NCI-H226 (cell line): ENCODE results near the gene COL15A1.

Experiments used
- DNase-seq: peaks from one replicate; pipeline ENCODE4 v3.0.0-alpha.2; 2015

The COL15A1 gene

GRCh38 chr9:99019510-99020331, 76.0 kb downstream of the COL15A1 start:
- peak; percentile 84 for DNase-seq

GRCh38 chr9:99020786-99021436, 77.2 kb downstream of the COL15A1 start:
- no peak for DNase-seq

GRCh38 chr9:99021512-99021911, 77.8 kb downstream of the COL15A1 start:
- no peak for DNase-seq

- no peak for DNase-seq
These were observed 79.5 kb downstream of the COL15A1 start for GRCh38 chr9:99023231-99023630.

GRCh38 chr9:99023831-99024230, 80.1 kb downstream of the COL15A1 start:
- DNase-seq, result no peak

- DNase-seq, result no peak
These were observed 81.3 kb downstream of the COL15A1 start for GRCh38 chr9:99024959-99025358.

GRCh38 chr9:99025616-99026270, 82.0 kb downstream of the COL15A1 start:
- DNase-seq, result no peak

- no peak for DNase-seq
These were observed 82.7 kb downstream of the COL15A1 start for GRCh38 chr9:99026271-99026955.

GRCh38 chr9:99026956-99027298, 83.2 kb downstream of the COL15A1 start:
- no peak for DNase-seq

GRCh38 chr9:99027443-99027842, 83.7 kb downstream of the COL15A1 start:
- no peak for DNase-seq

GRCh38 chr9:99029083-99029645, 85.5 kb downstream of the COL15A1 start:
- DNase-seq, result no peak

- peak; percentile 85 for DNase-seq
These were observed 86.4 kb downstream of the COL15A1 start for GRCh38 chr9:99030092-99030511.

GRCh38 chr9:99030610-99031109, 87.0 kb downstream of the COL15A1 start:
- DNase-seq, result no peak

GRCh38 chr9:99031319-99031718, 87.6 kb downstream of the COL15A1 start:
- no peak for DNase-seq

GRCh38 chr9:99031994-99032393, 88.3 kb downstream of the COL15A1 start:
- no peak for DNase-seq

- DNase-seq, result no peak
These were observed 90.4 kb downstream of the COL15A1 start for GRCh38 chr9:99034149-99034548.

GRCh38 chr9:99035313-99035712, 91.6 kb downstream of the COL15A1 start:
- DNase-seq, result no peak

GRCh38 chr9:99037769-99038483, 94.2 kb downstream of the COL15A1 start:
- DNase-seq, result no peak

- DNase-seq, result no peak
These were observed 94.7 kb downstream of the COL15A1 start for GRCh38 chr9:99038484-99038820.

GRCh38 chr9:99039505-99040182, 95.9 kb downstream of the COL15A1 start:
- DNase-seq, result no peak

- no peak for DNase-seq
These were observed 96.7 kb downstream of the COL15A1 start for GRCh38 chr9:99040251-99040900.
